H9 (cell line): ENCODE results near the gene FAM227A. TPM values are rescaled to one million over a fixed set of nuclear protein-coding genes. Genes with fewer than 3 reads are reported as not detected.

Experiments
- DNase-seq: peaks from one replicate; pipeline ENCODE4 v3.0.0-alpha.2; 2017
- H2AFZ ChIP-seq: one replicate; pipeline ENCODE4 v1.6.1; 2013; ENCODE audit warnings: mild to moderate bottlenecking, low read length, control low read depth, moderate library complexity
- H2AK5ac ChIP-seq: 2 replicates; pipeline ENCODE4 v1.6.1; 2013; ENCODE audit warnings: low read length, control low read depth, mixed read lengths; ENCODE audit not compliant: insufficient read length
- H2BK120ac ChIP-seq: one replicate; pipeline ENCODE4 v1.6.1; 2013; ENCODE audit warnings: low read depth, mild to moderate bottlenecking, low read length, control low read depth, inconsistent platforms; ENCODE audit not compliant: poor library complexity, severe bottlenecking
- H2BK12ac ChIP-seq: 2 replicates; pipeline ENCODE4 v1.6.1; 2013; ENCODE audit warnings: low read length, control low read depth, mixed read lengths, low read depth; ENCODE audit not compliant: insufficient read length
- H2BK15ac ChIP-seq: 2 replicates; pipeline ENCODE4 v1.6.1; 2013; ENCODE audit warnings: low read depth, low read length, control low read depth
- H2BK20ac ChIP-seq: one replicate; pipeline ENCODE4 v1.6.1; 2013; ENCODE audit warnings: low read depth, mild to moderate bottlenecking, low read length, control low read depth, inconsistent platforms; ENCODE audit not compliant: poor library complexity, severe bottlenecking
- H2BK5ac ChIP-seq: 2 replicates; pipeline ENCODE4 v1.6.1; 2013; ENCODE audit warnings: low read length, control low read depth, mixed read lengths; ENCODE audit not compliant: insufficient read length
- H3K14ac ChIP-seq: 2 replicates; pipeline ENCODE4 v1.6.1; 2013; ENCODE audit warnings: low read length, control low read depth; ENCODE audit not compliant: insufficient read depth
- H3K18ac ChIP-seq: 2 replicates; pipeline ENCODE4 v1.6.1; 2013; ENCODE audit warnings: low read depth, mild to moderate bottlenecking, mixed read lengths, low read length, control low read depth; ENCODE audit not compliant: insufficient read length
- H3K23ac ChIP-seq: 2 replicates; pipeline ENCODE4 v1.6.1; 2013; ENCODE audit warnings: low read length, control low read depth, mixed read lengths, low read depth; ENCODE audit not compliant: insufficient read length
- H3K23me2 ChIP-seq: 2 replicates; pipeline ENCODE4 v1.6.1; 2013; ENCODE audit warnings: low read depth, mild to moderate bottlenecking, mixed read lengths, low read length, control low read depth; ENCODE audit not compliant: insufficient read length, poor library complexity, severe bottlenecking
- H3K27ac ChIP-seq: 2 replicates; pipeline ENCODE4 v1.5.1; 2013; ENCODE audit warnings: low read length, control low read depth, mixed read lengths, low read depth; ENCODE audit not compliant: insufficient read length
- H3K27me3 ChIP-seq: 2 replicates; pipeline ENCODE4 v1.6.1; 2013; ENCODE audit warnings: low read length, control low read depth, inconsistent platforms; ENCODE audit not compliant: insufficient read depth
- H3K4ac ChIP-seq: 2 replicates; pipeline ENCODE4 v1.6.1; 2013; ENCODE audit warnings: low read depth, mild to moderate bottlenecking, control low read depth, inconsistent platforms, low read length, moderate library complexity
- H3K4me1 ChIP-seq: 2 replicates; pipeline ENCODE4 v1.6.1; 2013; ENCODE audit warnings: low read length, control low read depth, inconsistent platforms; ENCODE audit not compliant: insufficient read depth
- H3K4me2 ChIP-seq: 2 replicates; pipeline ENCODE4 v1.6.1; 2013; ENCODE audit warnings: low read length, control low read depth, mixed read lengths; ENCODE audit not compliant: insufficient read length, insufficient read depth
- H3K56ac ChIP-seq: 2 replicates; pipeline ENCODE4 v1.6.1; 2013; ENCODE audit warnings: low read depth, mild to moderate bottlenecking, mixed read lengths, low read length, control low read depth; ENCODE audit not compliant: insufficient read length
- H3K79me1 ChIP-seq: 2 replicates; pipeline ENCODE4 v1.6.1; 2013; ENCODE audit warnings: low read depth, mild to moderate bottlenecking, moderate library complexity, low read length, control low read depth, inconsistent platforms; ENCODE audit not compliant: insufficient read depth, poor library complexity, severe bottlenecking
- H3K79me2 ChIP-seq: 2 replicates; pipeline ENCODE4 v1.6.1; 2013; ENCODE audit warnings: low read length, control low read depth, inconsistent platforms; ENCODE audit not compliant: insufficient read depth
- H3K9ac ChIP-seq: 2 replicates; pipeline ENCODE4 v1.6.1; 2013; ENCODE audit warnings: low read length, control low read depth, mixed read lengths; ENCODE audit not compliant: insufficient read length; ENCODE audit errors: extremely low read depth
- H3K9me3 ChIP-seq: one replicate; pipeline ENCODE4 v1.6.1; 2013; ENCODE audit warnings: low read depth, low read length, inconsistent platforms; ENCODE audit not compliant: control insufficient read depth
- H3T11ph ChIP-seq: one replicate; pipeline ENCODE4 v1.6.1; 2013; ENCODE audit warnings: mild to moderate bottlenecking, low read length, control low read depth, inconsistent platforms
- H4K20me1 ChIP-seq: one replicate; pipeline ENCODE4 v1.6.1; 2013; ENCODE audit not compliant: control insufficient read depth, insufficient read length, insufficient read depth
- H4K5ac ChIP-seq: 2 replicates; pipeline ENCODE4 v1.6.1; 2013; ENCODE audit warnings: low read depth, mild to moderate bottlenecking, mixed read lengths, low read length, control low read depth; ENCODE audit not compliant: insufficient read length
- H4K8ac ChIP-seq: replicated peaks from 2 replicates; pipeline ENCODE4 v1.6.1; 2013; ENCODE audit warnings: low read length, control low read depth, mixed read lengths, low read depth; ENCODE audit not compliant: insufficient read length
- H4K91ac ChIP-seq: 2 replicates; pipeline ENCODE4 v1.6.1; 2013; ENCODE audit warnings: low read depth, mild to moderate bottlenecking, moderate library complexity, mixed read lengths, low read length, control low read depth; ENCODE audit not compliant: insufficient read length
- H3K27ac Mint-ChIP-seq, 3 experiments: 2 replicates in 2 of 3; 3 replicates in 1 of 3; pipeline ENCODE4 v1.8.0; 2020 to 2021; ENCODE audit warnings: mixed read lengths in 3 of 3, mild to moderate bottlenecking in 1 of 3, moderate library complexity in 1 of 3
- H3K27me3 Mint-ChIP-seq: 2 replicates; pipeline ENCODE4 v1.8.0; 2021; ENCODE audit warnings: low read depth, mild to moderate bottlenecking, moderate library complexity, mixed read lengths
- H3K36me3 Mint-ChIP-seq, 3 experiments: 2 replicates in 2 of 3; 3 replicates in 1 of 3; pipeline ENCODE4 v1.8.0; 2020 to 2021; ENCODE audit warnings: low read depth in 3 of 3, mixed read lengths in 3 of 3; ENCODE audit not compliant: insufficient read depth in 1 of 3
- H3K4me1 Mint-ChIP-seq, 2 experiments: 2 replicates each; pipeline ENCODE4 v1.8.0; 2020; ENCODE audit warnings: mixed read lengths in 2 of 2
- H3K4me3 Mint-ChIP-seq, 2 experiments: 2 replicates in 1 of 2; 3 replicates in 1 of 2; pipeline ENCODE4 v1.8.0; 2020 to 2021; ENCODE audit warnings: mild to moderate bottlenecking in 2 of 2, mixed read lengths in 2 of 2, moderate library complexity in 1 of 2
- H3K9me3 Mint-ChIP-seq, 2 experiments: 2 replicates in 1 of 2; 3 replicates in 1 of 2; pipeline ENCODE4 v1.8.0; 2020; ENCODE audit warnings: mild to moderate bottlenecking in 2 of 2, mixed read lengths in 2 of 2, moderate library complexity in 1 of 2
- CTCF ChIP-seq: fragments of 200-600 bp; sonication (generic); conservative IDR thresholded peaks from 3 replicates; pipeline ENCODE4 v1.8.0; 2021; ENCODE audit warnings: antibody characterized with exemption, mild to moderate bottlenecking
- WGBS: extraction: QIAGEN DNeasy Blood & Tissue Kit; methylation state at CpG from one replicate; pipeline ENCODE4 v1.1.7; 2013; ENCODE audit warnings: missing lambda C conversion rate, low lambda C conversion rate, mixed read lengths; ENCODE audit not compliant: insufficient read length; ENCODE audit errors: extremely low coverage; 5-methylcytosine and 5-hydroxymethylcytosine counted together
- total RNA-seq: library from RNA; stranded (reverse); gene quantifications from 2 replicates; pipeline ENCODE4 v1.2.1, GENCODE V29; 2021

The FAM227A gene
- total RNA-seq, 1 experiment from 2014 or later: 3.6 TPM

DNA sequence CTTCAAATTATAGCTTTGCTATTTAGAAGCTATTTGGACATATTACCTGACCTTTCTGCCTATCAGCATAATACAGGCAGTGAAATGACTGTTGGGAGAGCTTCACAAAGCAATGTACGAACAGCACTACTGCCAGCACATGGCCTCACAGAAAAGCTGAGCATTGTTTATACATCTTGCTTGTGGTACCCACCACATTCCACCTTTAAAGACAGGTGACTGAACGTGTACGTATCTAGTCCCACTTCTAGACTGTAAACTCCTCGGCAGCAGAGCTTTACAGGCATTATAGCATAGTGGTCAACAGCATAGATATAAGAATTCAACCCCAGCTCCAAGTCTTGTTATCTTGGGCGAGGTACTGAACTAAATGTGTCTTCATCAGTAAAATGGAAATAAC is 43.0 kb upstream of the FAM227A start:
- Histone ChIP-seq H3T11ph (no peak overlapping the region), H3K27ac (no peak overlapping the region), H4K8ac (no peak overlapping the region), H4K5ac (no peak overlapping the region), H3K56ac (no peak overlapping the region), H3K4me1 (peaks cover 5% of the 10 kb centered on the region), H3K14ac (no peak overlapping the region), H4K20me1 (no peaks in the 10 kb centered on the region), H2BK20ac (no peak overlapping the region), H3K23ac (no peak overlapping the region), H2BK12ac (no peak overlapping the region), H3K9ac (peak overlapping the region; percentile 27), H2BK5ac (no peak overlapping the region), H3K4ac (no peak overlapping the region), H3K4me2 (peak overlapping the region; percentile 72), H3K18ac (no peak overlapping the region), H2BK15ac (no peak overlapping the region), H3K9me3 (no peaks in the 10 kb centered on the region), H3K27me3 (no peaks in the 10 kb centered on the region), H2AFZ (no peak overlapping the region), H3K23me2 (peaks cover 10% of the 10 kb centered on the region), H3K79me1 (no peaks in the 10 kb centered on the region), H2AK5ac (no peak overlapping the region), H4K91ac (no peak overlapping the region), H3K79me2 (peaks cover 9% of the 10 kb centered on the region), H2BK120ac (no peak overlapping the region)
- Mint-ChIP-seq H3K36me3 (peaks cover 7 to 28% (median 13%) of the 10 kb centered on the region in 3 experiments; a peak in 6 of 7 replicates), H3K27me3 (no peaks in the 10 kb centered on the region; the same call in 1 of the 2 replicates), H3K4me3 (peak overlapping the region; percentile 93 to 99), H3K4me1 (peaks cover 41 to 51% of the 10 kb centered on the region in 2 experiments), H3K27ac (no peak overlapping the region), H3K9me3 (no peaks in the 10 kb centered on the region)
- no peak for DNase-seq
- no peak for TF ChIP-seq CTCF
- no CpG with 5 or more reads among the region's 5 CpGs for WGBS
